Endodermal cell (in vitro differentiated cells): ENCODE measurements around the gene TAS2R30. TPM values are rescaled to one million over a fixed set of nuclear protein-coding genes. Genes with fewer than 3 reads are reported as not detected.
A peak's percentile ranks its signal among the peaks of the same experiment; 100 is the strongest.

ENCODE experiments used
- DNase-seq: peaks from one replicate; pipeline ENCODE4 v3.0.0-alpha.2; 2017
- H3K27ac ChIP-seq: 2 replicates; pipeline ENCODE4 v1.5.1; 2013; ENCODE audit warnings: mild to moderate bottlenecking, low read depth, low read length, moderate library complexity
- H3K27me3 ChIP-seq: 2 replicates; pipeline ENCODE4 v1.6.1; 2013; ENCODE audit warnings: mild to moderate bottlenecking, low read length, moderate library complexity; ENCODE audit not compliant: insufficient read depth, control insufficient read depth, poor library complexity, severe bottlenecking
- H3K36me3 ChIP-seq: 2 replicates; pipeline ENCODE4 v1.7.0; 2013; ENCODE audit warnings: mild to moderate bottlenecking, low read length, moderate library complexity; ENCODE audit not compliant: control insufficient read depth, insufficient read depth
- H3K4me1 ChIP-seq: one replicate; pipeline ENCODE4 v1.7.0; 2013; ENCODE audit warnings: low read length; ENCODE audit not compliant: control insufficient read depth, insufficient read depth
- H3K4me3 ChIP-seq: 2 replicates; pipeline ENCODE4 v1.5.1; 2013; ENCODE audit warnings: mild to moderate bottlenecking, low read length, moderate library complexity
- H3K9ac ChIP-seq: 2 replicates; pipeline ENCODE4 v1.6.1; 2013; ENCODE audit warnings: mild to moderate bottlenecking, low read length, moderate library complexity; ENCODE audit not compliant: poor library complexity, severe bottlenecking; ENCODE audit errors: extremely low read depth
- H3K9me3 ChIP-seq: 2 replicates; pipeline ENCODE4 v1.6.1; 2013; ENCODE audit warnings: mild to moderate bottlenecking, low read length, moderate library complexity; ENCODE audit not compliant: control insufficient read depth
- H3K27ac Mint-ChIP-seq: 2 replicates; pipeline ENCODE4 v1.8.0; 2020; ENCODE audit warnings: mixed read lengths
- H3K27me3 Mint-ChIP-seq: 2 replicates; pipeline ENCODE4 v1.8.0; 2021; ENCODE audit warnings: mild to moderate bottlenecking, mixed read lengths; ENCODE audit not compliant: insufficient read depth
- H3K36me3 Mint-ChIP-seq: 2 replicates; pipeline ENCODE4 v1.8.0; 2020; ENCODE audit warnings: low read depth, mixed read lengths
- H3K4me1 Mint-ChIP-seq: 2 replicates; pipeline ENCODE4 v1.8.0; 2020; ENCODE audit warnings: mixed read lengths
- H3K4me3 Mint-ChIP-seq: 2 replicates; pipeline ENCODE4 v1.8.0; 2020; ENCODE audit warnings: mild to moderate bottlenecking, moderate library complexity, mixed read lengths
- H3K9me3 Mint-ChIP-seq: 2 replicates; pipeline ENCODE4 v1.8.0; 2020; ENCODE audit warnings: mild to moderate bottlenecking, mixed read lengths
- WGBS, 2 experiments: methylation state at CpG; one replicate each; pipeline versions ENCODE4 v1.1.5 to v1.1.7; 2013; ENCODE audit warnings: missing lambda C conversion rate in 2 of 2, mixed read lengths in 1 of 2; ENCODE audit not compliant: insufficient coverage in 1 of 2, insufficient read length in 1 of 2; 5-methylcytosine and 5-hydroxymethylcytosine counted together
- total RNA-seq, 2 donors: library from RNA; stranded (reverse); fragmentation: NEBNext Ultra II Directional in 1 of 2; extraction: Animal tissue kit (Norgen Biotek cat#: 25700) in 1 of 2; gene quantifications; 2 replicates in 1 of 2; 3 replicates in 1 of 2; pipeline ENCODE4 v1.2.1, GENCODE V29; 2021
- TF ChIP-seq, protein P1 (sequence below): fragments of 200-600 bp; sonication (generic); conservative IDR thresholded peaks from 2 replicates; pipeline ENCODE4 v1.5.0; 2021; ENCODE audit warnings: antibody characterized with exemption, mild to moderate bottlenecking

TAS2R30 gene
- total RNA-seq, 2 donors from 2014 or later = 1.8 to 9.7 TPM

GRCh38 chr12:11171145-11171968, 36.9 kb upstream of the TAS2R30 start, which contains the start of gene SMIM10L1:
SMIM10L1 (plus strand) TSS chr12:11171194; CDS start chr12:11171357, 163 bp downstream.
- peaks cover 9% of the 10 kb centered on the region for H3K4me1 ChIP-seq
- H3K27me3 ChIP-seq = no peaks in the 10 kb centered on the region
- no peaks in the 10 kb centered on the region for H3K9me3 ChIP-seq
- peaks cover 25% of the 10 kb centered on the region for H3K36me3 ChIP-seq
- Mint-ChIP-seq H3K27me3 (no peaks in the 10 kb centered on the region), H3K4me1 (peaks cover 44% of the 10 kb centered on the region), H3K4me3 (peak within 1 kb of the TSS; percentile 94), H3K27ac (peak within 1 kb of the TSS; percentile 100), H3K9me3 (no peaks in the 10 kb centered on the region), H3K36me3 (peaks cover 36% of the 10 kb centered on the region)
- TF ChIP-seq, protein P1, sequence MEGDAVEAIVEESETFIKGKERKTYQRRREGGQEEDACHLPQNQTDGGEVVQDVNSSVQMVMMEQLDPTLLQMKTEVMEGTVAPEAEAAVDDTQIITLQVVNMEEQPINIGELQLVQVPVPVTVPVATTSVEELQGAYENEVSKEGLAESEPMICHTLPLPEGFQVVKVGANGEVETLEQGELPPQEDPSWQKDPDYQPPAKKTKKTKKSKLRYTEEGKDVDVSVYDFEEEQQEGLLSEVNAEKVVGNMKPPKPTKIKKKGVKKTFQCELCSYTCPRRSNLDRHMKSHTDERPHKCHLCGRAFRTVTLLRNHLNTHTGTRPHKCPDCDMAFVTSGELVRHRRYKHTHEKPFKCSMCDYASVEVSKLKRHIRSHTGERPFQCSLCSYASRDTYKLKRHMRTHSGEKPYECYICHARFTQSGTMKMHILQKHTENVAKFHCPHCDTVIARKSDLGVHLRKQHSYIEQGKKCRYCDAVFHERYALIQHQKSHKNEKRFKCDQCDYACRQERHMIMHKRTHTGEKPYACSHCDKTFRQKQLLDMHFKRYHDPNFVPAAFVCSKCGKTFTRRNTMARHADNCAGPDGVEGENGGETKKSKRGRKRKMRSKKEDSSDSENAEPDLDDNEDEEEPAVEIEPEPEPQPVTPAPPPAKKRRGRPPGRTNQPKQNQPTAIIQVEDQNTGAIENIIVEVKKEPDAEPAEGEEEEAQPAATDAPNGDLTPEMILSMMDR = peak; percentile 33
- WGBS, 2 experiments = 0% methylated on average over 33 to 70 of the region's 70 CpGs
- peak; percentile 98 for DNase-seq
- H3K4me3 ChIP-seq = peak within 1 kb of the TSS; percentile 100
- H3K27ac ChIP-seq = peak within 1 kb of the TSS; percentile 93
- peak within 1 kb of the TSS; percentile 98 for H3K9ac ChIP-seq

DNA sequence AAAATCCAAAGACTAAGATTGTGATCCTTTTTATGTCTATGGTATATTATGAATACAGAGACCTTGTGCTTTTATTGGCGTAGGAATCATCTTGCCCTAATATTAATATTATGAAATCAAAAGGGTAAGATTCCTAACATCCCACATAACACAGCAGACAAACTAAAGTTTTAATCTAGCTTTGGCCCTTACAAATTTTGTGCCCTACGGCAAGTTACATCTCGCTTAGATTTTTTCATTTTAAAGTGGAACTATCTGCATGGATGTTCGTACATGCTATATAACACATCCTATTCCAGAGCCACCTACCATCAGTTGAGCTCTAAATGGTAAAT, 36.3 kb upstream of the TAS2R30 start:
- peaks cover 44% of the 10 kb centered on the region for H3K4me1 Mint-ChIP-seq
- H3K9me3 ChIP-seq = no peaks in the 10 kb centered on the region
- TF ChIP-seq, protein P1 = no peak
- peak overlapping the region; percentile 98 for H3K9ac ChIP-seq
- H3K27me3 ChIP-seq = no peaks in the 10 kb centered on the region
- peak overlapping the region; percentile 94 for H3K4me3 Mint-ChIP-seq
- H3K36me3 Mint-ChIP-seq = peaks cover 41% of the 10 kb centered on the region
- no peak for DNase-seq
- peak overlapping the region; percentile 88 for H3K27ac Mint-ChIP-seq
- peaks cover 30% of the 10 kb centered on the region for H3K36me3 ChIP-seq
- no peaks in the 10 kb centered on the region for H3K9me3 Mint-ChIP-seq
- peak overlapping the region; percentile 93 for H3K27ac ChIP-seq
- H3K4me1 ChIP-seq = peaks cover 9% of the 10 kb centered on the region
- H3K4me3 ChIP-seq = peak overlapping the region; percentile 100
- no peaks in the 10 kb centered on the region for H3K27me3 Mint-ChIP-seq
- WGBS, 2 experiments = 10 to 13% methylated on average over 2 to 4 of the region's 4 CpGs

DNA sequence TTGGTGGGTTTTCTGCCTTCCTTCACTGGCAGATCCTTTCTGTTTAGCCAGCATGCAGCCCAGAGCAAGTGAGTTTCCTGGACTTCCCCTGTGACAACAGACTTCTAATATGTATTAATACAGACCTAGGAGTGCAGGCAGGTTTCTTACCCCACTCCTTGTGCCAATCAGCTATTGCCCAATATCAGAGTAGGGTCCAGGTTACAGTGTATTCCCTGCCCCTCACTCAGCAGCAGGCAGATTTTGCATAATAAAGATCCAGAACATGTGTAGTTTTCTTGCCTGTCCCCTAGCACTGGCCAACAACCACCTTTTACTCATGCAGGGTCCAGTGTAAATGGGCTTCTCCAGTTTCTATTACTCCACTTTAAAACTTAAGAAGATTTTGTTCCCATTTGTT, 31.9 kb upstream of the TAS2R30 start:
- TF ChIP-seq, protein P1 = no peak
- no peak for DNase-seq
- H3K4me1 Mint-ChIP-seq = peaks cover 32% of the 10 kb centered on the region
- Histone ChIP-seq H3K36me3 (peaks cover 51% of the 10 kb centered on the region), H3K4me1 (peaks cover 8% of the 10 kb centered on the region), H3K27me3 (no peaks in the 10 kb centered on the region), H3K9me3 (no peaks in the 10 kb centered on the region), H3K9ac (no peak overlapping the region), H3K27ac (no peak overlapping the region), H3K4me3 (no peak overlapping the region)
- H3K4me3 Mint-ChIP-seq = no peak overlapping the region
- H3K27me3 Mint-ChIP-seq = no peaks in the 10 kb centered on the region
- peak overlapping the region; percentile 44 for H3K27ac Mint-ChIP-seq
- H3K9me3 Mint-ChIP-seq = no peaks in the 10 kb centered on the region
- H3K36me3 Mint-ChIP-seq = peaks cover 49% of the 10 kb centered on the region
